Airway epithelial cell (primary cell): ENCODE results near the gene SLC23A2. TPM values are rescaled to one million over a fixed set of nuclear protein-coding genes. Genes with fewer than 3 reads are reported as not detected.

Experiments
- total RNA-seq: library from RNA; depleted of rRNA; stranded (reverse); fragments of >200 nt; gene quantifications from 2 replicates; pipeline ENCODE4 v1.2.3, GENCODE V29; 2015

The SLC23A2 gene
- 6.2 and 9.2 TPM in 2 replicates for total RNA-seq

GRCh38 chr20:5001174-5002076 lies at the start of gene SLC23A2:
Gene SLC23A2 (minus strand): TSS chr20:5001510. CDS start chr20:4932562, 68,948 bp downstream.

Other genes with a start within 250 kb of the SLC23A2 start
- gene RASSF2, start 177.9 kb downstream of the SLC23A2 start, total RNA-seq = 0.14 TPM in 1 of 2 replicates, not detected in the other
- gene TMEM230, start 111.6 kb upstream of the SLC23A2 start, total RNA-seq = 67.8 and 89.1 TPM in 2 replicates
- gene PCNA, start 118.4 kb upstream of the SLC23A2 start, total RNA-seq = 166 and 198 TPM in 2 replicates
- 11.8 and 14.3 TPM in 2 replicates for gene CDS2, start 125.5 kb upstream of the SLC23A2 start, total RNA-seq